Endodermal cell (in vitro differentiated cells): ENCODE measurements around the gene CYB5D1. TPM values are rescaled to one million over a fixed set of nuclear protein-coding genes. Genes with fewer than 3 reads are reported as not detected.

Experiments
- DNase-seq: peaks from one replicate; pipeline ENCODE4 v3.0.0-alpha.2; 2017
- H3K27ac ChIP-seq: 2 replicates; pipeline ENCODE4 v1.5.1; 2013; ENCODE audit warnings: mild to moderate bottlenecking, low read depth, low read length, moderate library complexity
- H3K27me3 ChIP-seq: 2 replicates; pipeline ENCODE4 v1.6.1; 2013; ENCODE audit warnings: mild to moderate bottlenecking, low read length, moderate library complexity; ENCODE audit not compliant: insufficient read depth, control insufficient read depth, poor library complexity, severe bottlenecking
- H3K36me3 ChIP-seq: 2 replicates; pipeline ENCODE4 v1.7.0; 2013; ENCODE audit warnings: mild to moderate bottlenecking, low read length, moderate library complexity; ENCODE audit not compliant: control insufficient read depth, insufficient read depth
- H3K4me1 ChIP-seq: one replicate; pipeline ENCODE4 v1.7.0; 2013; ENCODE audit warnings: low read length; ENCODE audit not compliant: control insufficient read depth, insufficient read depth
- H3K4me3 ChIP-seq: 2 replicates; pipeline ENCODE4 v1.5.1; 2013; ENCODE audit warnings: mild to moderate bottlenecking, low read length, moderate library complexity
- H3K9ac ChIP-seq: 2 replicates; pipeline ENCODE4 v1.6.1; 2013; ENCODE audit warnings: mild to moderate bottlenecking, low read length, moderate library complexity; ENCODE audit not compliant: poor library complexity, severe bottlenecking; ENCODE audit errors: extremely low read depth
- H3K9me3 ChIP-seq: 2 replicates; pipeline ENCODE4 v1.6.1; 2013; ENCODE audit warnings: mild to moderate bottlenecking, low read length, moderate library complexity; ENCODE audit not compliant: control insufficient read depth
- H3K27ac Mint-ChIP-seq: 2 replicates; pipeline ENCODE4 v1.8.0; 2020; ENCODE audit warnings: mixed read lengths
- H3K27me3 Mint-ChIP-seq: 2 replicates; pipeline ENCODE4 v1.8.0; 2021; ENCODE audit warnings: mild to moderate bottlenecking, mixed read lengths; ENCODE audit not compliant: insufficient read depth
- H3K36me3 Mint-ChIP-seq: 2 replicates; pipeline ENCODE4 v1.8.0; 2020; ENCODE audit warnings: low read depth, mixed read lengths
- H3K4me1 Mint-ChIP-seq: 2 replicates; pipeline ENCODE4 v1.8.0; 2020; ENCODE audit warnings: mixed read lengths
- H3K4me3 Mint-ChIP-seq: 2 replicates; pipeline ENCODE4 v1.8.0; 2020; ENCODE audit warnings: mild to moderate bottlenecking, moderate library complexity, mixed read lengths
- H3K9me3 Mint-ChIP-seq: 2 replicates; pipeline ENCODE4 v1.8.0; 2020; ENCODE audit warnings: mild to moderate bottlenecking, mixed read lengths
- WGBS, 2 experiments: methylation state at CpG; one replicate each; pipeline versions ENCODE4 v1.1.5 to v1.1.7; 2013; ENCODE audit warnings: missing lambda C conversion rate in 2 of 2, mixed read lengths in 1 of 2; ENCODE audit not compliant: insufficient coverage in 1 of 2, insufficient read length in 1 of 2; 5-methylcytosine and 5-hydroxymethylcytosine counted together
- total RNA-seq, 2 donors: library from RNA; stranded (reverse); fragmentation: NEBNext Ultra II Directional in 1 of 2; extraction: Animal tissue kit (Norgen Biotek cat#: 25700) in 1 of 2; gene quantifications; 2 replicates in 1 of 2; 3 replicates in 1 of 2; pipeline ENCODE4 v1.2.1, GENCODE V29; 2021
- TF ChIP-seq, protein P1 (sequence below): fragments of 200-600 bp; sonication (generic); conservative IDR thresholded peaks from 2 replicates; pipeline ENCODE4 v1.5.0; 2021; ENCODE audit warnings: antibody characterized with exemption, mild to moderate bottlenecking

The CYB5D1 gene
- total RNA-seq, 2 donors from 2014 or later, result 10.6 to 12.9 TPM

DNA sequence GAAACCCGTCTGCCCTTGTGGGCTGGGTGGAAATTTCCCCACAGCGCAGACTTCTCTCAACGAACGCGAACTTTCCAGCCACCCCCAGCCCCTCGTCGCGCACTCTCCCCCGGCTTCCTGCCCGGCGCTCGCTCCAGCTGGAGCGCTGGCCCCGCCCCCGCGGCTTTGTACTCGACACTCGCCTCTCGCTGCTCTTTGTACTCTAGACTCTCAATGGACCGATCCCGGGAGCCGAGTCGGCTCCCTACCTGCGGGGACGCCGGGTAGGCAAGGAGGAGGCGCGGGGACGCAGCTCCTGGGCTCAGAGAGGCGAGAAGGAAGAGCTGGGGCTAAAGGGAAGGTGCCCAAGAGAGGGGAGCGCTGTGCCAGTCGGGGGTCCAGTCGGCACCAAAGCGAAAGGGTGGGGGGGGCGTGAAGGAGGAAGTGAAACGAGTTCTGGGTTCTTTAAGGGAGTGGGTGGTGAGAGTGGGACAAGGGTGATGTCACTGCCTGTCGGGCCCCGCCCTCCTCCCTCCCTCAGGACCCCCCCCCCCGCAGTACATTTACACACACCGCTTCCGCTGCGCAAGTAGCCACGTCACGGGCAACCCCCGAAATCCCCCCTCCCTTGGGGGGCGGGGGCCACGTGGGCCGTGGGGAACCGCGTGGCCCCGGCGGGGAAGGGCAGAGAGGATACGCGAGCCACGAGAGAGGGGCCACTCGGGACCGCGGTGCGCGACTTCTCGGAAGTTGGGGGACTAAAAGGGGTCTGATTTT lies 14.1 kb upstream of the CYB5D1 start:
- peaks cover 28% of the 10 kb centered on the region for H3K36me3 Mint-ChIP-seq
- peak; percentile 96 for DNase-seq
- WGBS, 2 experiments, result 0% methylated on average over 31 to 56 of the region's 61 CpGs
- TF ChIP-seq, protein P1, sequence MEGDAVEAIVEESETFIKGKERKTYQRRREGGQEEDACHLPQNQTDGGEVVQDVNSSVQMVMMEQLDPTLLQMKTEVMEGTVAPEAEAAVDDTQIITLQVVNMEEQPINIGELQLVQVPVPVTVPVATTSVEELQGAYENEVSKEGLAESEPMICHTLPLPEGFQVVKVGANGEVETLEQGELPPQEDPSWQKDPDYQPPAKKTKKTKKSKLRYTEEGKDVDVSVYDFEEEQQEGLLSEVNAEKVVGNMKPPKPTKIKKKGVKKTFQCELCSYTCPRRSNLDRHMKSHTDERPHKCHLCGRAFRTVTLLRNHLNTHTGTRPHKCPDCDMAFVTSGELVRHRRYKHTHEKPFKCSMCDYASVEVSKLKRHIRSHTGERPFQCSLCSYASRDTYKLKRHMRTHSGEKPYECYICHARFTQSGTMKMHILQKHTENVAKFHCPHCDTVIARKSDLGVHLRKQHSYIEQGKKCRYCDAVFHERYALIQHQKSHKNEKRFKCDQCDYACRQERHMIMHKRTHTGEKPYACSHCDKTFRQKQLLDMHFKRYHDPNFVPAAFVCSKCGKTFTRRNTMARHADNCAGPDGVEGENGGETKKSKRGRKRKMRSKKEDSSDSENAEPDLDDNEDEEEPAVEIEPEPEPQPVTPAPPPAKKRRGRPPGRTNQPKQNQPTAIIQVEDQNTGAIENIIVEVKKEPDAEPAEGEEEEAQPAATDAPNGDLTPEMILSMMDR, result no peak
- H3K27ac Mint-ChIP-seq, result peak overlapping the region; percentile 97
- Histone ChIP-seq H3K36me3 (peaks cover 21% of the 10 kb centered on the region), H3K9ac (peak overlapping the region; percentile 71), H3K4me1 (peaks cover 9% of the 10 kb centered on the region), H3K27me3 (no peaks in the 10 kb centered on the region), H3K27ac (peak overlapping the region; percentile 94), H3K9me3 (no peaks in the 10 kb centered on the region), H3K4me3 (peak overlapping the region; percentile 93)
- peak overlapping the region; percentile 82 for H3K4me3 Mint-ChIP-seq
- peaks cover 2% of the 10 kb centered on the region for H3K27me3 Mint-ChIP-seq
- peaks cover 28% of the 10 kb centered on the region for H3K4me1 Mint-ChIP-seq
- no peaks in the 10 kb centered on the region for H3K9me3 Mint-ChIP-seq

DNA sequence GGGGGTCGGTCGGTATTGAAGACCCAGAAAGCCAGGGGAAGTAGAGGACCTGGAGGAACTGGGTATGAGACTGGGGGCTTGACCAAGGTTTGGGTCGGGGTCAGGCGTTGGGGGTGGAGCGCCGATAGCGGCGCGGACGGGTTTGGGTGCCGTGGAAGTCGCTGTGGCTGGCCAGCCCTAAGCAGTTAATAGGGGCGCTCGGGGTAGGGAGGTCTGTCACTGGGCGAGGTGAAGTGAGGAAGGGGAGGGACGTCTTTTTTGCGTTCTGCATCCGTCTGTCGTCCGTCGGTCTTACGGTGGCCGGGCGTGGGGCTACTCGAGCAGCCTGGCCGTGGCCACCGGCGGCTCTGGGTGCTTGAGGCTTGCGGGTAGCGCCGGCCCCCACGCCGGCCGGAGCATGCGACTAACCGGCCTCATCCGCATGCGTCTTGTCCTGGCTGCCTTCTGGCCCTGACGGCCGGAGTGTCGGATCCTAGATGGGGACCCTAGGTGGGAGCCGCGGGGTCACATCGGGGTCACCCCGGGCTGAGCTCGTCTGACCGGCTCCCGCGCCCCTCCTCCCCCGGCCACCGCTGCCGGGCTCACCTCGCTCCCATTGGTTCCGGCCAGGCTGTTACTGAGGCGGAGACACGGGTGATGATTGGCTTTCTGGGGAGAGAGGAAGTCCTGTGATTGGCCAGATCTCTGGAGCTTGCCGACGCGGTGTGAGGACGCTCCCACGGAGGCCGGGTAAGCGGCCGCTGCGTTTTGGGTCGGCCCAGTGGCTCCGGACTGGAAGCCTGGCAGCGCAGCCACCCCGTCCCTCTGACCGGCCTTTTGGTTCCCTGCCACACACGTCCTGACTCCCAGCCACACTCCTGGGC lies 13.3 kb upstream of the CYB5D1 start:
- TF ChIP-seq, protein P1, result no peak
- Histone ChIP-seq H3K27ac (peak overlapping the region; percentile 94), H3K27me3 (no peaks in the 10 kb centered on the region), H3K4me1 (peaks cover 6% of the 10 kb centered on the region), H3K9me3 (no peaks in the 10 kb centered on the region), H3K9ac (peak overlapping the region; percentile 71), H3K36me3 (peaks cover 27% of the 10 kb centered on the region), H3K4me3 (peak overlapping the region; percentile 93)
- no peaks in the 10 kb centered on the region for H3K9me3 Mint-ChIP-seq
- WGBS, 2 experiments, result 1% methylated on average over 36 to 71 of the region's 71 CpGs
- DNase-seq, result peak; percentile 99
- H3K27ac Mint-ChIP-seq, result peak overlapping the region; percentile 92
- H3K4me1 Mint-ChIP-seq, result peaks cover 20% of the 10 kb centered on the region
- H3K36me3 Mint-ChIP-seq, result peaks cover 30% of the 10 kb centered on the region
- peak overlapping the region; percentile 82 for H3K4me3 Mint-ChIP-seq
- peaks cover 2% of the 10 kb centered on the region for H3K27me3 Mint-ChIP-seq

DNA sequence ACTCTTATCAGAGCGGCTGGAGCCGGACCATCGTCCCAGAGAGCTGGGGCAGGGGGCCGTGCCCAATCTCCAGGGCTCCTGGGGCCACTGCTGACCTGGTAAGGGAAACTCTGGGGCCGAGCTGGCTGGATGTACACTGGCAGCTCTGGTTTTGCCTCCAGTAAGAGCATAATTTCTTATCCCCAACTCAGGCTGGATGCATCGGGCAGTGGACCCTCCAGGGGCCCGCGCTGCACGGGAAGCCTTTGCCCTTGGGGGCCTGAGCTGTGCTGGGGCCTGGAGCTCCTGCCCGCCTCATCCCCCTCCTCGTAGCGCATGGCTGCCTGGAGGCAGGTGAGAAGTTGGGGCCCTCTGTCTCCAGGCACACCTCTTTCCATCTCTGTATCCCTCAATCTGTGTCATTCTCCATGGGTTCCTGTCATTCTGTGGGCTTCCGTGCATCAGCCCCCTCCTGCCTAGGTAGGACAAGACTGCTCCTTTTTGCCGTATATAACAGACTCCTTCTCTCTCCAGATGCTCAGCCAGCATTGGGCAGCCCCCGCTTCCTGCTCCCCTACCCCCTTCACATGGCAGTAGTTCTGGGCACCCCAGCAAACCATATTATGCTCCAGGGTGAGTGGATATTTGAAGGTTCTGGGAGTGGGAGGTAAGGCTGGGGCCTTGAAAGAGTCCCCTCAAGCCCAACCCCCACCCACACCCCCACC lies 12.3 kb upstream of the CYB5D1 start:
- Histone ChIP-seq H3K27ac (no peak overlapping the region), H3K36me3 (peaks cover 37% of the 10 kb centered on the region), H3K4me1 (peaks cover 6% of the 10 kb centered on the region), H3K4me3 (peak overlapping the region; percentile 93), H3K9ac (peak overlapping the region; percentile 25), H3K9me3 (no peaks in the 10 kb centered on the region), H3K27me3 (no peaks in the 10 kb centered on the region)
- Mint-ChIP-seq H3K4me3 (peak overlapping the region; percentile 82), H3K4me1 (peaks cover 13% of the 10 kb centered on the region), H3K27ac (no peak overlapping the region), H3K9me3 (no peaks in the 10 kb centered on the region), H3K27me3 (peaks cover 2% of the 10 kb centered on the region), H3K36me3 (peaks cover 33% of the 10 kb centered on the region)
- 91 to 95% methylated on average over 9 to 15 of the region's 15 CpGs for WGBS, 2 experiments
- no peak for DNase-seq
- TF ChIP-seq, protein P1, result no peak
